ENCODE data around the gene PRRT1.

PRRT1 gene

GRCh38 chr6:32131439-32131948, 20.2 kb downstream of the PRRT1 start:
- no peak overlapping the region for H3K4me3 ChIP-seq (ENCODE audit: low read depth, low read length)
- no peak for DNase-seq (ENCODE audit: low read depth)
- no peak for TF ChIP-seq CTCF (conservative IDR thresholded peaks at IDR 0.05; ENCODE audit: low read depth, low read length)

GRCh38 chr6:32129297-32130088, 22.2 kb downstream of the PRRT1 start:
- TF ChIP-seq CTCF (conservative IDR thresholded peaks at IDR 0.05; ENCODE audit: low read depth, low read length), result no peak
- DNase-seq (ENCODE audit: low read depth), result no peak
- peak overlapping the region; percentile 74 for H3K4me3 ChIP-seq (ENCODE audit: low read depth, low read length)

GRCh38 chr6:32128751-32129296, 22.9 kb downstream of the PRRT1 start:
- H3K4me3 ChIP-seq (ENCODE audit: low read depth, low read length), result no peak overlapping the region
- TF ChIP-seq CTCF (conservative IDR thresholded peaks at IDR 0.05; ENCODE audit: low read depth, low read length), result no peak
- no peak for DNase-seq (ENCODE audit: low read depth)

GRCh38 chr6:32127717-32128592, 23.8 kb downstream of the PRRT1 start, which contains the start of gene ATF6B:
Gene ATF6B, minus strand, starts transcription at chr6:32128246. Its CDS starts 39 bp downstream, at chr6:32128207.
- H3K4me3 ChIP-seq (ENCODE audit: low read depth, low read length), result peak within 1 kb of the TSS; percentile 100
- TF ChIP-seq CTCF (conservative IDR thresholded peaks at IDR 0.05; ENCODE audit: low read depth, low read length), result no peak
- DNase-seq (ENCODE audit: low read depth), result peak; percentile 100

GRCh38 chr6:32127409-32127716, 24.4 kb downstream of the PRRT1 start:
- no peak for DNase-seq (ENCODE audit: low read depth)
- TF ChIP-seq CTCF (conservative IDR thresholded peaks at IDR 0.05; ENCODE audit: low read depth, low read length), result no peak
- peak overlapping the region; percentile 100 for H3K4me3 ChIP-seq (ENCODE audit: low read depth, low read length)

GRCh38 chr6:32126880-32127279, 24.9 kb downstream of the PRRT1 start:
- no peak for TF ChIP-seq CTCF (conservative IDR thresholded peaks at IDR 0.05; ENCODE audit: low read depth, low read length)
- no peak for DNase-seq (ENCODE audit: low read depth)
- H3K4me3 ChIP-seq (ENCODE audit: low read depth, low read length), result peak overlapping the region; percentile 100

All from choroid plexus epithelial cell (primary cell).